Measurements from ENCODE around the gene LBX2.

DNA sequence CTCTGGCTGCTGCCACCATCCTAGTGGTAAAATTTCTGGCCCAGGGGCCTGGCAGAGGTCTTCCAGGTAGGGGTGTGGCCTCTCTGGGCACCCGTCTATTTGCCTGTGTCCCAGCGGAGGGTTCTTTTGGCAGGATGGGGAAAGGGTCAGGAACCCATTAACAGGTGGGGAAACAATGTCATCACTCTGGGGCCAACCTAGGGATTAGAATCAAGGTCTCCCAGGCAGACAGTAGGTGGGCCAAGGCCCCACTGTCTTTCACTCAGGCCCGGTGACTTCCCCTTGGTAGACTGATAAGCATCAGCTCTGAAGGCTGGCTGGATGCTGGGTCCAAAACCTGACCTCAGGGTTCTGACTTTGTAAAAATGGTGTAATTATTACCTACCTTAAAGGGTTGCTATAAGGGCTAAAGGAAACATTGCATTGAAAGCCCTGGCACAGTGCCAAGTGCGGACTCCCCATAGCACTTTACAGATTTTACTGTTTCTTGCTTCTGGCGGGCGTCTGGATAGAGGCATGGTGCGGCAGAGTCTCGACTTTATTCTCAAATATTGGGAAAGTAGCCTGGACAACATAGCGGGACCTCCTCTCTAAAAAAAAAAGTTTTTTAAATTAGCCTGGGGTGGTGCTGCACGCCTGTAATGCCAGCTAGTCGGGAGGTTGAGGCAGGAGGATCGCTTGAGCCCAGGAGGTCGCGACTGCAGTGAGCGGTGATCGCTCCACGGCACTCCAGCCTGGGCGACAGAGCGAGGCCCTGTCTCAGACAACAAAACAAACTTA lies 2.2 kb downstream of the LBX2 start:
- TF ChIP-seq NFE2L2 (IDR thresholded peaks at IDR 0.05; ENCODE audit: low read depth, low read length) (no peak), FOS (IDR thresholded peaks at IDR 0.05; ENCODE audit: low read depth, low read length) (no peak), RFX5 (IDR thresholded peaks at IDR 0.05; ENCODE audit: low read depth, low read length) (no peak)
